IPS DF 19.7 (cell line): ENCODE results near the gene PLD1.

Experiments
- DNase-seq: peaks from one replicate; pipeline ENCODE4 v3.0.0-alpha.2; 2013; ENCODE audit warnings: low read depth, low spot score

The PLD1 gene

GRCh38 chr3:171837698-171838097 is 27.4 kb upstream of the PLD1 start:
- no peak for DNase-seq

GRCh38 chr3:171836855-171837254 is 26.6 kb upstream of the PLD1 start:
- DNase-seq: no peak

- no peak for DNase-seq
Measured at GRCh38 chr3:171835613-171836012, 25.3 kb upstream of the PLD1 start.

DNA sequence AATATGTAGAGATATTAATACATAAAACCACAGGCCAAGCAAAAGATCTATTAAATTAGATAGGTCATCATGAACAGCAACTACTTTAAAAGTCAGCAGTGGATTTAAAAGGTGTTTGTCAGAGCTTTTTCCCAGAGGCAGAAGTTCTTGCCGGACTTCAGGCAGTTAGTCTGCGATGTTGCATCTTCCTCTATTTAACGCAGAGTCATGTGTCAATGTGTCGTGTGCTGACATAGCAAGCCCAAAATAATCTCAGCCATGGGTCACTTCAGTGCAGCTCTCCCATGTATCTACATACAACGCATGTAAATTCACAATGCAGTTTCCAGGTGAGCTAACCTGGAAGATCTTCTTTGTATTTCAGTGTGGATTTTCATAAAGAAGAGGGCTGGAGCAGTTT is 24.8 kb upstream of the PLD1 start:
- no peak for DNase-seq

- DNase-seq: no peak
Measured at GRCh38 chr3:171834461-171834801, 24.1 kb upstream of the PLD1 start.

- DNase-seq: no peak
Measured at GRCh38 chr3:171833789-171834460, 23.6 kb upstream of the PLD1 start.

GRCh38 chr3:171832989-171833388 is 22.7 kb upstream of the PLD1 start:
- DNase-seq: no peak

GRCh38 chr3:171831936-171832335 is 21.7 kb upstream of the PLD1 start:
- DNase-seq: no peak

DNA sequence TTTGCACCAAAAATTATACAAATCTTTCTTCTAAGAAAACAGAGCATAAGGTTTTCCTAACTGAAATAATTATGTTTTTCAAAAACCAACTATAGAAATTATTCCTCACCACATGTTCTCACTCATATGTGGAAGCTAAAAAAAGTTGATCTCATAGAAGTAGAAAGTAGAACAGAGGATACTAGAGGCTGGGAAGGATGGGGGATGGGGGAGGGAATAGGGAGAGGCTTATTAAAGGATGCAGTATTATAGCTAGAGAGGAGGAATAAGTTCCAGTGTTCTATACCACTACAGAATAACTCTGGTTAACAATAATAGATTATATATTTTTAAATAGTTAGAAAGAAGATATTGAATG is 20.2 kb upstream of the PLD1 start:
- DNase-seq: no peak

DNA sequence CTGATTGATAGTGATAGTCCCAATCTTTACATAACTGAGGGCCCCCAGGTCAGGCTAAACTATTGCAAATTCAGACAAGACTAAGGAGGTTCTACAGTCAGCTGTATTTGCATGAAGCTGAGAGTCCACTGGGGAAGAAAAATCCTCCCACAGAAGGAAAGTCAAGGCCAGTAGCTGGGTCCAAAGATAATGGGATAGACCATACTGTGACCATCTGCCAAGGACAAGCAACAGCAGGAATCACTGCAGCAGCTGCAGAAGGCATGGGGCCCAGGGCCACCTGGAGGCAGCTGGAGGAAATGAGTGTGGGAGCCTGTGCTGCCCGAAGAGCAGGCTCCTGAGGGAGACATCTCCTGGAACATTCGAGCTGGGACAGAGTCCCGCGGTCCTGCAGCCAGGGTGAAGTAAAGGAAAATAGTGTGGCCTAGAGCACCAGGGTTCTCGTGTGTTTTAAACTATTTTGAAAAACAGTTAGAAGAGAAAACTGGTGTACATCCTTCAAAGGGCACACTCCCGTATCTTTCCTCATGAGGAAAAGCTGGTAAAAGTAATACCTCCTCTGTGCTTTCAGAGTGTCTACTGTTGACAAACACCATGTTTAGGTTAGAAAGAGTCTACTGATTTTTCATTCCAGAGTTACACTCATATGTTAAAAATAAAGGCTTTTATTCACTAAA is 19.7 kb upstream of the PLD1 start:
- no peak for DNase-seq

DNA sequence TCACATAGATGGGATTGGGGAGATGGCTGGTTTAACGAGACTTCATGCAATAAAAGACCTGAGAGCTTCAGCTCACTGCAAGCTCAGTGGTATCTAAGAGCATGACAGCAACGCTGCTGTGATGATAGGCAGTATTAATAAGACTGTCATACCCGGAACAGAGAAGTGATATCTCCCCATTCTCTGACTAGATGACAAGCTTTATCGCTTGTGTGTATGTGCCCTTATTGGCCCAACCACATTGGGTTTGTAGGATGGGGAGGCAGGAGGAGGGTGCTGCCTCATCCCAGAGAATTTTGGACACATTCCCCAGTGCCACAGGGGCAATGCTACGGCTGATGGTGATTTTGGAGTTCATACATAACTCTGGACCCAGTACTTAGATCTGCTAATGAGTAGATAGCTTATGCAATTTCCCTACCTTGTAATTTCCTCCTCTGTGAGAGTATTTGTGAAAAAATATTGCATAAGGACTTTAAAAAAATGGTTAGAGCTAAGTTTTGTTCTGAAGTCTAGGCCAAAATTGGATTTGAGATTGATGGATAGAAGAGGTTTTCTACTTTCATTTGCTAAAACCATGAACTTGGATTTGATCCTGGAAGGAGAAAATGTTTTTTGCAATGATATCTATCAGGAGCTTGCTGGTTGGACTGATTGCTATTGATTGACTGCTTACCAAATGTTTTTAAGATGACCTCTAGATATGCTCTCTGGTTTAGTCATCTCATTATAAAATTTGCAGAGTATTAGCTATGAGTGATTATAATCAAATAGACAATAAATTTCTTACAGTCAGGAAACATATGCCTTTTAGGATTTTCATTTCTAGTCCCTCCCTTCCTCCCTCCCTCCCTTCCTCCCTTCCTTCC is 18.9 kb upstream of the PLD1 start:
- DNase-seq: no peak

- DNase-seq: no peak
Measured at GRCh38 chr3:171827836-171828458, 17.7 kb upstream of the PLD1 start.

- no peak for DNase-seq
Measured at GRCh38 chr3:171827385-171827784, 17.1 kb upstream of the PLD1 start.

DNA sequence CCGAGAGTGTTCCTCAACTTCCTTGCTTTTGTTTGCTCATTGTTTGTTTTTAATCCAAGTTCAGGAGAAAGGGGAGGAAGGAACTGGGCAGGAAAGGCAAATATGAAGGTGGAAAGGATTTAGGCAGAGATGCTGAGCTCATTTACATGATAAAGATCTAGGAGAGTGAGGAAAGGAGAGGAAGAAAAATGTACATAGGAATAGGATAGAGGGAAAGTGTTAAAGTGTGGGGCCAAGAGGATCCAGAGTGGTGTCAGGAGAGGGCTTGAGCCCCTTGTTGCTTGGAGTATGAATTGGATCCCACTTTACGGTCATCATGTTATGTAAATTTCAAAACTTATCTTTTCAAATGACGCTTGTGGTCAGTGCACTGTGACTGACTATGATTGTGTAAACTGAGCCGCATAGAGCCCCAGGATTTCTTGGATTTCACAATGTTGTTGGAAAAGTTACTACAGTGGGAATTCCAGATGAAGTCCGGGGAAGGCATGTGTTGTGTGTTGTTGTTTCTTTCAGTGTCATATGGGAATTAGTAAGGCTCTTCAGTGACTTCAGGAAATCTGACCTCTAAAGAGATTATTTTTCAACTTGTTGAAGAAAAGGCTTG is 15.0 kb upstream of the PLD1 start:
- no peak for DNase-seq

DNA sequence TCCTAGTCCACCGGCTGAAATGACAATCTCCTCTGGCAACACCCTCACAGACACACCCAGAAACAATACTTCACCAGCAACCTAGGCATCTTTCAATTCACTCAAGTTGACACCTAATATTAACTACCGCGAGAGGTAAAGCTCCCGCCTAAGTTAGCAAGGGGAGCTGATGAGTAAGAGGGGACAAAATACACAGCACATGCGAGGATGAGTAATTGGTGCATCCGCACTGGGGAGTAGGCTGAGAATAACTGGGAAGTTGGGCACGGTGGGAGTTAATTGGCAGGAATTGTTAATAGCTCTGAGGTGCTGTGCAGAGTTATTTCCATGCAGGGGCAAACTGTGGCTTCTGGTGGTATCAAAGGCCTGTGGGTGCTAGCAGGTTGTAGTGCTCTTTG is 14.5 kb upstream of the PLD1 start:
- DNase-seq: no peak

- no peak for DNase-seq
Measured at GRCh38 chr3:171824116-171824515, 13.8 kb upstream of the PLD1 start.

- no peak for DNase-seq
Measured at GRCh38 chr3:171822431-171823106, 12.3 kb upstream of the PLD1 start.

DNA sequence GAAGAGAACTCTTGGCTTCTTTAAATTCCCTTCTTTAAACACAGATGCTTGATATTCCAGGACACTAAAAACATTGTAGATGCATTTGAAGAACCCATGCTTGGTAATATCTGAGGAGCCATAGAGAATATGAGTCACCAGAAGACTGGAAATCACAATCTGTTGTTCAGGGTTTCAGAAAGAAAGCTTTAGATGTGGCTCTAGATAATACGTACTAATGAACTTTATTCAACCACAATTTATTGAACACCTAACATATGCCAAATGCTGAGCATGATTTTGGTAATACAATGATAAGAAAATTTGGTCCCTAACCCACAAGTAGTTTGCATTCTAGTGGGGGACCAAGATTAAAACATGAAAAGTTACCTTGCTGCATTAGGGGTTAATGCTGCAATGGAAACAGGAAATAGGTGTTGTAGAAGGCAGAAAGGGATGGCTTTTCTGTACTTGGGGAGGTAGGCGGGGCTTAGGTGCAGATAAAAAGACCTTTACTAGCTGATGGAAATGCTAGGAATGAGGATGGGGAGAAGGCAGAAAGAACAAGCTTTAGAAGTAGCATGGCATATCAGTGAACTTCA is 11.6 kb upstream of the PLD1 start:
- no peak for DNase-seq

DNA sequence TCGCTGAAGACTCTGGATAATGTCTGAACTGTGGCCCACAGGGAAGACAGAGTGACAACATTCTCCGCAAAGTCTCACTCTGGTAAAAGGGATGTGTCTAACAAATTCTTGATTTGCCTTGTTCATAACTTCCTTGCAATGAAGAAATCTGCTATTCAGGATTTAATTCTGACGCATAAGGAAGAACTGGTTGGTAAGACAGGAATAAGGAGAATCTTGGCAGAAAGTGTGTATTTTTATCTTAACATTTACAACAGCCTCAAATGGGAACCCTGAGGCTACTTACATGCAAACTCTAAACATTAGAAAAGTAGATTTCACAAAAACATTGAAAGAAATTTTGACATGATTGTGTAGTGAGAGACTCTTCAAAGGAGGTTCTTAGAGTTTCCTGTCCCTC is 10.8 kb upstream of the PLD1 start:
- no peak for DNase-seq

GRCh38 chr3:171817074-171817800 is 7.0 kb upstream of the PLD1 start:
- DNase-seq: no peak
